Transverse colon (tissue), 4 donors: Measurements from ENCODE around the gene HDAC4. TPM values are rescaled to one million over a fixed set of nuclear protein-coding genes. Genes with fewer than 3 reads are reported as not detected.

Source experiments
- DNase-seq: peaks from one replicate; pipeline ENCODE4 v3.0.0-alpha.2; 2019
- H3K27ac ChIP-seq, 4 donors: fragments of 200-600 bp; sonication (generic); 2 replicates each; pipeline ENCODE4 v1.5.1; 2016 to 2018; ENCODE audit warnings: inconsistent platforms in 4 of 4
- H3K27me3 ChIP-seq: fragments of 200-600 bp; sonication (generic); 2 replicates; pipeline ENCODE4 v1.5.1; 2017; ENCODE audit warnings: inconsistent platforms
- H3K36me3 ChIP-seq, 4 donors: fragments of 200-600 bp; sonication (generic); 2 replicates each; pipeline ENCODE4 v1.5.1; 2017 to 2019; ENCODE audit warnings: inconsistent platforms in 4 of 4
- H3K4me1 ChIP-seq, 4 donors: fragments of 200-600 bp; sonication (generic); 2 replicates each; pipeline ENCODE4 v1.5.1; 2017 to 2020; ENCODE audit warnings: inconsistent platforms in 4 of 4
- H3K4me3 ChIP-seq, 4 donors: fragments of 200-600 bp; sonication (generic); 1 replicate in 1 of 4; 2 replicates in 3 of 4; pipeline versions ENCODE4 v1.5.1 to v1.6.1; 2017 to 2019; ENCODE audit warnings: inconsistent platforms in 4 of 4
- H3K9me3 ChIP-seq, 2 donors: fragments of 200-600 bp; sonication (generic); 2 replicates each; pipeline ENCODE4 v1.5.1; 2017 to 2019; ENCODE audit warnings: inconsistent platforms in 2 of 2
- EP300 ChIP-seq: sonication (generic); formaldehyde crosslinking; IDR thresholded peaks from one replicate; pipeline ENCODE4 v1.6.1; 2017; ENCODE audit warnings: antibody characterized with exemption, low read depth
- POLR2A ChIP-seq: fragments of 450-650 bp; IDR thresholded peaks from one replicate; pipeline ENCODE4 v1.6.1; 2016; ENCODE audit warnings: antibody characterized with exemption, mild to moderate bottlenecking, moderate library complexity
- POLR2AphosphoS5 ChIP-seq, 3 donors: sonication (generic); formaldehyde crosslinking; IDR thresholded peaks; one replicate each; pipeline ENCODE4 v1.6.1; 2016; ENCODE audit warnings: antibody characterized with exemption in 3 of 3
- WGBS, 2 donors: methylation state at CpG; one replicate each; pipeline ENCODE4 v1.1.5; 2018; ENCODE audit warnings: low coverage in 1 of 2; 5-methylcytosine and 5-hydroxymethylcytosine counted together
- in situ Hi-C, 4 donors: fragments of 200-750 bp; cut with MboI; loops; one replicate each; pipeline versions ENCODE4 v1.15.0 to v1.15.1; 2017; ENCODE audit warnings: low sequenced_read_pairs in 3 of 4, low pct_ligation_motif_present in 1 of 4, low pct_unique_long_range_greater_than_20kb in 1 of 4
- intact Hi-C: fragments of 100-400 bp; cut with DNase I; formaldehyde crosslinking; loops from one replicate; pipeline ENCODE4 v1.15.1; 2023; ENCODE audit warnings: low total_unique reads
- total RNA-seq, 4 donors: library from RNA; depleted of rRNA; stranded (reverse); fragments of >200 nt; gene quantifications; one replicate each; pipeline ENCODE4 v1.1.0, GENCODE V29; 2016
- TF ChIP-seq, protein P1 (sequence below), 5 experiments: fragments of 200-600 bp in 3 of 5; fragments of 450-650 bp in 2 of 5; sonication (generic) in 3 of 5; IDR thresholded peaks; 1 replicate in 2 of 5; 2 replicates in 3 of 5; pipeline ENCODE4 v1.5.1; 2016 to 2017; ENCODE audit warnings: antibody characterized with exemption in 5 of 5, inconsistent platforms in 3 of 5, mild to moderate bottlenecking in 2 of 5, moderate library complexity in 1 of 5

Gene HDAC4
- total RNA-seq, 4 donors from 2014 or later: 33.9 to 192 (median 112) TPM

DNA sequence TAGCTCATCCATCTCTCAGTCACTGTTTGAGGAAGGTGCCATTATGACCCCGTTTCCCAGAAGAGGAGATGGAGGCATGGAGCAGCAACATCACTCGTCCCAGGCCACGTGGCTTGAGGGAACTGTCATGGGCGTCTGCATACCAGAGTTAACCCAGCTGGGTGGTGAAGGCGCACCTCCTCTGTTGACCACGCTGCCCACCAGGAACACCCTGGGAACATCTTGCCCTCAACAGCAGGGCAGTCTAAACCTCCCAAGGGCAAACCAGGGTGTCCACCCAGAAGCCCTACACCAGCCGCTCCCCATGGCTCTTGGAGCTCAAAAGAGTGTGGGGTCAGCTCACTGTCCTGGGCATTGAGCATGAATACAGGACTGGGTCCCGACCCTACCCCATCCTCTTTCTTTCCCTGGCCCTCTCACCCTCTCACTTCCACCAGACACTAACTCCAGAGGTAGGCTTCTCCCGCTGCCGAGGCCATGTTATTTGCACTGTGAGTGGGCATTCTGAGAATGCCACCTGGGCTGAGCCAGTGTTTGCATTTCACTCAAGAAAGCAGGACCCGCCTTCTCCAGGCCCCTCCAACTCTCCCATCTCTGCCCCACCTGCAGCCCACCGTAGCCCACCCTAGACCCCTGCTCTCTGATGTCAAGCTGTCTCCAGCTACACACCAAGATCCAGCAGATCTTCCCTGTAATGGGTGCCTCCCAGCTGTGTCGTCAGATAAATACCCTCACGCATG lies 259.6 kb downstream of the HDAC4 start:
- intact Hi-C loops: no loop called here

DNA sequence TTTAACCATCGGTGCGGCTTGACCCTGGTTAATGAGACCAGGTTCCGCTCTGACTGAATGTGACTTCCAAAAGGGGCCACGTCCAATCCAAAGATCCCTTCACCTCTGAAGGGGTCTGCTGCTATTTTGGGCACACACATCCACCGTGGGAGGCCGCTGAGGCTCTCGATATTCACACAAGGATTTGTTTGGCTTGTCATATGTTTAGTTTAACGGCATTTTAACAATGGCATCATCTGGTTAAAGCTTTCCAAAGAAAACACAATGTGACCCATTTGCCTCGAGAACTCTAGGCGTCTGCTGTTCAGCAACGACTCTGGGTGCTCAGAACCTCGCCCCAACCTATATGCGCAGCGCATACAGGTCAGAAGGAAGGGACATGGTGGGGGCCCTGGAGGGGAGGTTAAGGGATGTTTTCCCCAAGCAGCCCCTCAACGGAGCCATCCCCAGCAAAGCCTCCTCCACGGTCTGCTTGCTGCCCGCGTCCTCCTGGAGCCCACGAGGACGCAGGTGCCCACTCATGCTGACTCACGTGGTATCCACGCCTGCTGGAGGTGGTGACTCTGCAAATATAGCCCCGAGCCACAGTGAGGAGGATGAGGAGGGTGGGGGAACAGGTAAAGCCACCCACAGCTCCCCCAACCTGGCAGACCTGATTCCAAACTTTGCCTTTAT lies 260.3 kb downstream of the HDAC4 start:
- WGBS, 2 donors: 92% methylated on average over 23 of the region's 23 CpGs; no CpG with 5 or more reads in 1 of the 2 donors
- H3K9me3 ChIP-seq: no peaks in the 10 kb centered on the region
- no peaks in the 10 kb centered on the region for H3K4me1 ChIP-seq
- in situ Hi-C loops: no loop called here
- intact Hi-C loops: no loop called here
- H3K4me3 ChIP-seq: no peak overlapping the region
- H3K27me3 ChIP-seq: no peaks in the 10 kb centered on the region
- H3K36me3 ChIP-seq: peaks cover 0 to 6% (median 2%) of the 10 kb centered on the region in 4 donors
- DNase-seq: no peak
- H3K27ac ChIP-seq: no peak overlapping the region
- TF ChIP-seq POLR2A (no peak), EP300 (no peak), POLR2AphosphoS5 (IDR thresholded peaks at IDR 0.05) (no peak)
- TF ChIP-seq, protein P1, sequence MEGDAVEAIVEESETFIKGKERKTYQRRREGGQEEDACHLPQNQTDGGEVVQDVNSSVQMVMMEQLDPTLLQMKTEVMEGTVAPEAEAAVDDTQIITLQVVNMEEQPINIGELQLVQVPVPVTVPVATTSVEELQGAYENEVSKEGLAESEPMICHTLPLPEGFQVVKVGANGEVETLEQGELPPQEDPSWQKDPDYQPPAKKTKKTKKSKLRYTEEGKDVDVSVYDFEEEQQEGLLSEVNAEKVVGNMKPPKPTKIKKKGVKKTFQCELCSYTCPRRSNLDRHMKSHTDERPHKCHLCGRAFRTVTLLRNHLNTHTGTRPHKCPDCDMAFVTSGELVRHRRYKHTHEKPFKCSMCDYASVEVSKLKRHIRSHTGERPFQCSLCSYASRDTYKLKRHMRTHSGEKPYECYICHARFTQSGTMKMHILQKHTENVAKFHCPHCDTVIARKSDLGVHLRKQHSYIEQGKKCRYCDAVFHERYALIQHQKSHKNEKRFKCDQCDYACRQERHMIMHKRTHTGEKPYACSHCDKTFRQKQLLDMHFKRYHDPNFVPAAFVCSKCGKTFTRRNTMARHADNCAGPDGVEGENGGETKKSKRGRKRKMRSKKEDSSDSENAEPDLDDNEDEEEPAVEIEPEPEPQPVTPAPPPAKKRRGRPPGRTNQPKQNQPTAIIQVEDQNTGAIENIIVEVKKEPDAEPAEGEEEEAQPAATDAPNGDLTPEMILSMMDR (IDR thresholded peaks at IDR 0.05): no peak

More for the DNA sequence above, 259.6 kb downstream of the HDAC4 start:
- WGBS, 2 donors: 83 to 93% methylated on average over 2 to 14 of the region's 14 CpGs
- no peak for TF ChIP-seq EP300
- no peak for TF ChIP-seq POLR2A
- no peak for TF ChIP-seq POLR2AphosphoS5 (IDR thresholded peaks at IDR 0.05)
- TF ChIP-seq, protein P1 (IDR thresholded peaks at IDR 0.05): no peak
- Histone ChIP-seq H3K4me1 (no peaks in the 10 kb centered on the region), H3K36me3 (peaks cover 0 to 4% (median 2%) of the 10 kb centered on the region in 4 donors), H3K4me3 (no peak overlapping the region), H3K27ac (no peak overlapping the region), H3K9me3 (no peaks in the 10 kb centered on the region), H3K27me3 (no peaks in the 10 kb centered on the region)
- in situ Hi-C loops: no loop called here
- DNase-seq: no peak

DNA sequence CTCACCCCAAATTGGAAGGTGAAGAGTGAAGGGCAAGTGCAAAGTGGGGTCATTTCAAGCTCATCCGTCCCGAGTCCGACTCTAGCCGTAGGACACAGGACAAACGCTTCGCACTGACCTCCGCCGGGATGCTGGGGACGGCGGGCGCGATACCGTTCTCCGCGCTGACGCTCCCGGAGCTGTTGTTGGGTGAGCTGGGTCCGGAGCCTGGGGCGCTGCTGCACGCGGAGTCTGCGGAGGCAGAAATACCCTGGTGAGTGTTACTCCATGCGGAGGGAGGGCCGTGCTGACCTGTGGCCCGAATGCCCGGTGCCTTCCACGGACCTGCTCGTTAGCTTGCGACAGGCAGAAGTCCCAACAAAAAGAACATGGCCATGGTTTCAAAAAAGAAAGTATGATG lies 261.3 kb downstream of the HDAC4 start:
- peaks cover 0 to 6% (median 2%) of the 10 kb centered on the region in 4 donors for H3K36me3 ChIP-seq
- WGBS, 2 donors: 98 to 100% methylated on average over 1 to 29 of the region's 29 CpGs
- in situ Hi-C loops: no loop called here

GRCh38 chr2:239139101-239139500 lies 261.7 kb downstream of the HDAC4 start:
- WGBS, 2 donors: 95% methylated on average over 16 of the region's 16 CpGs; no CpG with 5 or more reads in 1 of the 2 donors
- H3K27me3 ChIP-seq: no peaks in the 10 kb centered on the region
- H3K4me3 ChIP-seq: no peak overlapping the region
- no peak for DNase-seq
- intact Hi-C loops (no loop called here), in situ Hi-C loops (no loop called here)
- H3K36me3 ChIP-seq: peaks cover 0 to 10% (median 2%) of the 10 kb centered on the region in 4 donors
- H3K9me3 ChIP-seq: no peaks in the 10 kb centered on the region
- H3K4me1 ChIP-seq: no peaks in the 10 kb centered on the region
- TF ChIP-seq POLR2AphosphoS5 (IDR thresholded peaks at IDR 0.05) (no peak), POLR2A (no peak), EP300 (no peak)
- TF ChIP-seq, protein P1 (IDR thresholded peaks at IDR 0.05): no peak
- H3K27ac ChIP-seq: no peak overlapping the region

More for the DNA sequence above, 261.3 kb downstream of the HDAC4 start:
- no peaks in the 10 kb centered on the region for H3K9me3 ChIP-seq
- H3K4me3 ChIP-seq: no peak overlapping the region
- intact Hi-C loops: no loop called here
- H3K27ac ChIP-seq: no peak overlapping the region
- DNase-seq: no peak
- H3K27me3 ChIP-seq: no peaks in the 10 kb centered on the region
- TF ChIP-seq, protein P1 (IDR thresholded peaks at IDR 0.05): no peak
- TF ChIP-seq POLR2A (no peak), EP300 (no peak), POLR2AphosphoS5 (IDR thresholded peaks at IDR 0.05) (no peak)
- no peaks in the 10 kb centered on the region for H3K4me1 ChIP-seq
